Gastroesophageal sphincter (tissue), 4 donors: ENCODE data around the gene LNX1. TPM values are rescaled to one million over a fixed set of nuclear protein-coding genes. Genes with fewer than 3 reads are reported as not detected.

Source experiments
- ATAC-seq: fragments of 150-250 bp; one replicate; pipeline ENCODE4 v1.9.1; 2016; ENCODE audit warnings: mild to moderate bottlenecking, moderate library complexity
- H3K27ac ChIP-seq, 4 donors: fragments of 200-600 bp; sonication (generic) in 3 of 4; 1 replicate in 3 of 4; 2 replicates in 1 of 4; pipeline ENCODE4 v1.5.1; 2016 to 2019
- H3K27me3 ChIP-seq: fragments of 200-600 bp; sonication (generic); one replicate; pipeline ENCODE4 v1.5.1; 2019
- H3K36me3 ChIP-seq, 2 donors: fragments of 200-600 bp; sonication (generic); one replicate each; pipeline ENCODE4 v1.5.1; 2019; ENCODE audit warnings: control low read depth in 1 of 2
- H3K4me1 ChIP-seq, 3 donors: fragments of 200-600 bp; sonication (generic); 1 replicate in 2 of 3; 2 replicates in 1 of 3; pipeline ENCODE4 v1.5.1; 2016 to 2019; ENCODE audit warnings: control low read depth in 2 of 3
- H3K4me3 ChIP-seq, 2 donors: fragments of 200-600 bp; sonication (generic); one replicate each; pipeline ENCODE4 v1.5.1; 2019; ENCODE audit warnings: mild to moderate bottlenecking in 1 of 2, moderate library complexity in 1 of 2
- H3K9me3 ChIP-seq, 3 donors: fragments of 200-600 bp; sonication (generic); one replicate each; pipeline ENCODE4 v1.5.1; 2017 to 2019; ENCODE audit warnings: control low read depth in 2 of 3
- CTCF ChIP-seq, 4 experiments: fragments of 200-600 bp in 2 of 4; fragments of 450-650 bp in 2 of 4; sonication (generic) in 1 of 4; IDR thresholded peaks; one replicate each; pipeline ENCODE4 v1.5.1; 2017 to 2019; ENCODE audit warnings: antibody characterized with exemption in 4 of 4, mild to moderate bottlenecking in 2 of 4, moderate library complexity in 2 of 4
- EP300 ChIP-seq: sonication (generic); formaldehyde crosslinking; IDR thresholded peaks from one replicate; pipeline ENCODE4 v1.6.1; 2017; ENCODE audit warnings: antibody characterized with exemption, mild to moderate bottlenecking
- POLR2A ChIP-seq, 2 donors: fragments of 450-650 bp; IDR thresholded peaks; one replicate each; pipeline ENCODE4 v1.6.1; 2017; ENCODE audit warnings: antibody characterized with exemption in 2 of 2, mild to moderate bottlenecking in 2 of 2, moderate library complexity in 1 of 2
- POLR2AphosphoS5 ChIP-seq: sonication (generic); formaldehyde crosslinking; IDR thresholded peaks from one replicate; pipeline ENCODE4 v1.6.1; 2017; ENCODE audit warnings: antibody characterized with exemption
- whole genome bisulfite sequencing, 2 donors: methylation state at CpG; one replicate each; pipeline ENCODE4 v1.1.5; 2018; ENCODE audit warnings: low coverage in 1 of 2; 5-methylcytosine and 5-hydroxymethylcytosine counted together
- total RNA-seq, 4 donors: library from RNA; depleted of rRNA; stranded (reverse); fragments of >200 nt; gene quantifications; one replicate each; pipeline ENCODE4 v1.1.0, GENCODE V29; 2016

LNX1 gene
- total RNA-seq, 4 donors from 2014 or later = 2.6 to 13.6 (median 7.2) TPM

- no peaks in the 10 kb centered on the region for H3K27me3 ChIP-seq
- no peak for ATAC-seq
- H3K4me1 ChIP-seq = no peaks in the 10 kb centered on the region
- no peak overlapping the region for H3K27ac ChIP-seq
- WGBS, 2 donors = 79 to 85% methylated on average over 2 of the region's 2 CpGs
- no peak for TF ChIP-seq POLR2A (IDR thresholded peaks at IDR 0.05)
- no peak for TF ChIP-seq CTCF (IDR thresholded peaks at IDR 0.05)
- no peak for TF ChIP-seq EP300
- no peak for TF ChIP-seq POLR2AphosphoS5
- peaks cover 0 to 48% of the 10 kb centered on the region in 2 donors for H3K36me3 ChIP-seq
- H3K4me3 ChIP-seq = no peak overlapping the region
- H3K9me3 ChIP-seq = no peaks in the 10 kb centered on the region
These were observed 137.9 kb downstream of the LNX1 start for GRCh38 chr4:53453385-53453784.

- ATAC-seq = no peak
- Histone ChIP-seq H3K4me1 (no peaks in the 10 kb centered on the region), H3K9me3 (no peaks in the 10 kb centered on the region), H3K4me3 (no peak overlapping the region), H3K36me3 (peaks cover 0 to 46% of the 10 kb centered on the region in 2 donors), H3K27ac (no peak overlapping the region), H3K27me3 (no peaks in the 10 kb centered on the region)
- TF ChIP-seq POLR2AphosphoS5 (no peak), CTCF (IDR thresholded peaks at IDR 0.05) (no peak), EP300 (no peak), POLR2A (IDR thresholded peaks at IDR 0.05) (no peak)
- WGBS, 2 donors = 90 to 93% methylated on average over 3 of the region's 3 CpGs
These were observed 140.5 kb downstream of the LNX1 start for GRCh38 chr4:53450773-53451172.

DNA sequence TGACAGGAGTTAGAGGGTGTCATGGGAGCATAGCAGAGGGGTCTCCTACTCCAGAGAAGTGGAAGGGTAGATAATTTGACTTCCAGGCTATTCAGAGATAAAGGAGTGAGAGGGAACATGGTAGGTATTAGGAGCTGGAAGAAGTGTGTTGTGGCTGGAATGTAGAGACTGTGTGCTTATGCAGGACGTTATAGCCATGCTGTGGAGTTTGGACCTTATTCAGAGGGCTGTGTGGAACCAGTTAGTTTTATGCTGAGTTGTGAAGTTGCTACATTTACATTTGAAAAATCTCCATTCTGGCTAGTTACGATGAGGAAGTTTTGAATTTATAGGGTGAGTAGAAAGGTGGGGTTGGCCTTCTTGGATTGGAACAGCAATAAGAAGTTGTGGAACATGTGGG lies 146.3 kb downstream of the LNX1 start:
- WGBS, 2 donors = 95 to 96% methylated on average over 2 of the region's 2 CpGs
- peaks cover 0 to 44% of the 10 kb centered on the region in 2 donors for H3K36me3 ChIP-seq
- H3K4me1 ChIP-seq = no peaks in the 10 kb centered on the region
- H3K4me3 ChIP-seq = no peak overlapping the region
- H3K9me3 ChIP-seq = no peaks in the 10 kb centered on the region
- H3K27ac ChIP-seq = no peak overlapping the region
- ATAC-seq = no peak
- H3K27me3 ChIP-seq = no peaks in the 10 kb centered on the region
- TF ChIP-seq POLR2A (IDR thresholded peaks at IDR 0.05) (no peak), CTCF (IDR thresholded peaks at IDR 0.05) (no peak), EP300 (no peak), POLR2AphosphoS5 (no peak)

DNA sequence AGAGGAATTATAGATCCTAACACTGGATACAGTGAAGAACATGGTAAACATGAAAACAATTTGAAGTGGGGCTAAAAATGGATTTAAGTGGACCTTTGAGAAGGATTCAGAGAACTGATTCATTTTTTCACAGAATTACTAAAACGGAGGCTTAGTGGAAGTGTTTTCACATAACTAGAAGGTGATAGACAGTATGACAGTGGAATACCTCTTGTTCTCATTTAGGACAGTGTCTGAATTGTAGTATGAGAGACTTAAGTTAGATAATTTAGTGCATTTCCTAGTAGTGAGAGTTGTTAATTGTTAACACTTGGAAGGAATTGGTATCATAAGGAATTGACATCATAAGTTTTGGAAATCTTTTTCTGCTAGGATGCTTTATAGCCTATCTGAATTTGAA lies 149.7 kb downstream of the LNX1 start:
- no peaks in the 10 kb centered on the region for H3K4me1 ChIP-seq
- H3K27ac ChIP-seq = no peak overlapping the region
- 80 to 83% methylated on average over 1 of the region's 1 CpG for WGBS, 2 donors
- no peak for ATAC-seq
- no peaks in the 10 kb centered on the region for H3K9me3 ChIP-seq
- H3K4me3 ChIP-seq = no peak overlapping the region
- no peaks in the 10 kb centered on the region for H3K27me3 ChIP-seq
- peaks cover 0 to 59% of the 10 kb centered on the region in 2 donors for H3K36me3 ChIP-seq
- TF ChIP-seq EP300 (no peak), CTCF (IDR thresholded peaks at IDR 0.05) (no peak), POLR2AphosphoS5 (no peak), POLR2A (IDR thresholded peaks at IDR 0.05) (no peak)

DNA sequence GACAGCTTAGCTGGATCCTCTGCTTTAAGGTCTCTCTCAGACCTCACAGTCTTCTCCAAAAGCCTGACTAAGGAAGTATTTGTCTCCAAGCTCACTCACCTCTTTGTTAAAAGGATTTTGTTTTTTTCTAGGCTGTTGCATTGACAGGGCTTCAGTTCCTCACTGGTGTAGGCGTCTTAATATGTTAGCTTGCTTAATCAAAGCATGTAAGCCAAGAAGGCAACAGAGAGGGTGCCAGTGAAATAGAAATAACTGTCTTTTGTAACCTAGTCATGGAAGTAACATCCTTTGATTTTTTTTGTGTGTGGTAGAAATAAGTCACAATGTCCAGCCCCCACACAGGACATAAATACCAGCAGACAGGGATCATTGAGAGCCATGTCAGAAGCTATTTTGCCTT lies 155.0 kb downstream of the LNX1 start:
- ATAC-seq = no peak
- peaks cover 0 to 43% of the 10 kb centered on the region in 2 donors for H3K36me3 ChIP-seq
- H3K27ac ChIP-seq = no peak overlapping the region
- no peaks in the 10 kb centered on the region for H3K4me1 ChIP-seq
- H3K9me3 ChIP-seq = no peaks in the 10 kb centered on the region
- H3K27me3 ChIP-seq = no peaks in the 10 kb centered on the region
- no peak overlapping the region for H3K4me3 ChIP-seq
- 64 to 100% methylated on average over 1 of the region's 1 CpG for WGBS, 2 donors
- TF ChIP-seq CTCF (IDR thresholded peaks at IDR 0.05) = no peak
- TF ChIP-seq POLR2A (IDR thresholded peaks at IDR 0.05) = no peak
- no peak for TF ChIP-seq EP300
- no peak for TF ChIP-seq POLR2AphosphoS5
